Tibial nerve (tissue), 4 donors: Measurements from ENCODE around the gene MEAF6. TPM values are rescaled to one million over a fixed set of nuclear protein-coding genes. Genes with fewer than 3 reads are reported as not detected.

Experiments
- DNase-seq, 2 donors: peaks; one replicate each; pipeline ENCODE4 v3.0.0-alpha.2; 2019; ENCODE audit warnings: low spot score in 2 of 2
- H3K27ac ChIP-seq, 4 donors: fragments of 200-600 bp; sonication (generic) in 3 of 4; one replicate each; pipeline ENCODE4 v1.5.1; 2017 to 2019; ENCODE audit warnings: mild to moderate bottlenecking in 1 of 4
- H3K27me3 ChIP-seq, 2 donors: fragments of 200-600 bp; sonication (generic) in 1 of 2; one replicate each; pipeline versions ENCODE4 v1.5.1 to v1.6.0; 2017 to 2019
- H3K36me3 ChIP-seq, 3 donors: fragments of 200-600 bp; sonication (generic); one replicate each; pipeline ENCODE4 v1.5.1; 2018 to 2019
- H3K4me1 ChIP-seq, 4 donors: fragments of 200-600 bp; sonication (generic) in 3 of 4; one replicate each; pipeline ENCODE4 v1.5.1; 2017 to 2019
- H3K4me3 ChIP-seq, 4 donors: fragments of 200-600 bp; sonication (generic) in 3 of 4; one replicate each; pipeline ENCODE4 v1.5.1; 2017 to 2019; ENCODE audit warnings: mild to moderate bottlenecking in 1 of 4, moderate library complexity in 1 of 4
- H3K9me3 ChIP-seq, 4 donors: fragments of 200-600 bp; sonication (generic) in 3 of 4; one replicate each; pipeline ENCODE4 v1.5.1; 2017 to 2019
- EP300 ChIP-seq, 2 donors: sonication (generic); formaldehyde crosslinking; IDR thresholded peaks; one replicate each; pipeline ENCODE4 v1.6.1; 2017; ENCODE audit warnings: antibody characterized with exemption in 2 of 2, mild to moderate bottlenecking in 1 of 2
- POLR2A ChIP-seq, 2 donors: fragments of 450-650 bp; IDR thresholded peaks; one replicate each; pipeline ENCODE4 v1.6.1; 2017; ENCODE audit warnings: antibody characterized with exemption in 2 of 2, mild to moderate bottlenecking in 2 of 2, moderate library complexity in 2 of 2
- WGBS, 2 donors: methylation state at CpG; one replicate each; pipeline ENCODE4 v1.1.5; 2018; 5-methylcytosine and 5-hydroxymethylcytosine counted together
- total RNA-seq, 4 donors: library from RNA; depleted of rRNA; stranded (reverse); fragments of >200 nt; gene quantifications; one replicate each; pipeline ENCODE4 v1.1.0, GENCODE V29; 2016
- TF ChIP-seq, protein P1 (sequence below), 5 experiments: fragments of 200-600 bp in 3 of 5; fragments of 450-650 bp in 2 of 5; sonication (generic) in 3 of 5; IDR thresholded peaks; one replicate each; pipeline ENCODE4 v1.5.1; 2016 to 2019; ENCODE audit warnings: antibody characterized with exemption in 5 of 5, mild to moderate bottlenecking in 3 of 5, moderate library complexity in 2 of 5

MEAF6 gene
- total RNA-seq, 4 donors from 2014 or later, result 33.3 to 59.4 (median 40.3) TPM

DNA sequence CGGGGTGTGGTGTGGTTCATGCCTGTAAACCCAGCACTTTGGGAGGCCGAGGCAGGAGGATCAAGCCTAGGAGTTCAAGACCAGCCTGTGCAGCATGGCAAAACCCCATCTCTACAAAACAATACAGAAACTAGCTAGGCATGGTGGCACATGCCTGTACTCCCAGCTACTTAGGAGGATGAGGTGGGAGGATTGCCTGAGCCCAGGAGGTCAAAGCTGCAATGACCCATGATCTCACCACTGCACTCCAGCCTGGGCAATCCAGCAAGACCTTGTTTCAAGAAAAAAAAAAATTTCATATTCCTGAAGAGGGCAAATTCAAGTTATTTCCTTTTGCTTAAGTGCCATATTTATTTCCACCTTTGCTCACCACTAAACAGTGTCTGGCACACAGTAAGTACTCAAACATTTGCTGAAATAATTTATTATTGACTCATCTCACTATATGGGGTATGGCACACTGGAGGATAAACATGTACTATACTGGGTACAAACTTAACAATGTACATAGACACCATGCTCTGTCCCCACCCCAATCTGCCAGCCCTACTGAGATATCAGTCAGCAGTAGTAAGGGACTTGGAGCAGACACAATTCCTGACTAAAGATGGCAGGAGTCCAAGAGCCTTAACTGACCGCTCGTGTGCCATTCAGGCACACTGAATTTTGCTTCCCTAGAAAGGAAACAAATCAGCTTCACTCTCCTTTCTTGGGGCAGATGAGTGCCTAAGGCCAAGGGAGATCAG lies 15.5 kb downstream of the MEAF6 start:
- WGBS, 2 donors, result 54 to 59% methylated on average over 4 of the region's 4 CpGs
- TF ChIP-seq, protein P1, sequence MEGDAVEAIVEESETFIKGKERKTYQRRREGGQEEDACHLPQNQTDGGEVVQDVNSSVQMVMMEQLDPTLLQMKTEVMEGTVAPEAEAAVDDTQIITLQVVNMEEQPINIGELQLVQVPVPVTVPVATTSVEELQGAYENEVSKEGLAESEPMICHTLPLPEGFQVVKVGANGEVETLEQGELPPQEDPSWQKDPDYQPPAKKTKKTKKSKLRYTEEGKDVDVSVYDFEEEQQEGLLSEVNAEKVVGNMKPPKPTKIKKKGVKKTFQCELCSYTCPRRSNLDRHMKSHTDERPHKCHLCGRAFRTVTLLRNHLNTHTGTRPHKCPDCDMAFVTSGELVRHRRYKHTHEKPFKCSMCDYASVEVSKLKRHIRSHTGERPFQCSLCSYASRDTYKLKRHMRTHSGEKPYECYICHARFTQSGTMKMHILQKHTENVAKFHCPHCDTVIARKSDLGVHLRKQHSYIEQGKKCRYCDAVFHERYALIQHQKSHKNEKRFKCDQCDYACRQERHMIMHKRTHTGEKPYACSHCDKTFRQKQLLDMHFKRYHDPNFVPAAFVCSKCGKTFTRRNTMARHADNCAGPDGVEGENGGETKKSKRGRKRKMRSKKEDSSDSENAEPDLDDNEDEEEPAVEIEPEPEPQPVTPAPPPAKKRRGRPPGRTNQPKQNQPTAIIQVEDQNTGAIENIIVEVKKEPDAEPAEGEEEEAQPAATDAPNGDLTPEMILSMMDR (IDR thresholded peaks at IDR 0.05), result no peak
- TF ChIP-seq EP300 (IDR thresholded peaks at IDR 0.05) (no peak), POLR2A (IDR thresholded peaks at IDR 0.05) (no peak)
- no peaks in the 10 kb centered on the region for H3K9me3 ChIP-seq
- no peak for DNase-seq
- H3K4me1 ChIP-seq, result peaks cover 0 to 10% (median 5%) of the 10 kb centered on the region in 4 donors
- H3K27ac ChIP-seq, result no peak overlapping the region
- no peak overlapping the region for H3K4me3 ChIP-seq
- H3K36me3 ChIP-seq, result peaks cover 0 to 55% (median 21%) of the 10 kb centered on the region in 3 donors
- H3K27me3 ChIP-seq, result no peaks in the 10 kb centered on the region

- H3K9me3 ChIP-seq, result no peaks in the 10 kb centered on the region
- peaks cover 0 to 10% (median 5%) of the 10 kb centered on the region in 4 donors for H3K4me1 ChIP-seq
- H3K27me3 ChIP-seq, result no peaks in the 10 kb centered on the region
- no peak overlapping the region for H3K27ac ChIP-seq
- no peak for DNase-seq
- TF ChIP-seq POLR2A (IDR thresholded peaks at IDR 0.05) (no peak), EP300 (IDR thresholded peaks at IDR 0.05) (no peak)
- TF ChIP-seq, protein P1 (IDR thresholded peaks at IDR 0.05), result no peak
- H3K4me3 ChIP-seq, result no peak overlapping the region
- WGBS, 2 donors, result 88 to 92% methylated on average over 2 of the region's 2 CpGs
- peaks cover 0 to 58% (median 23%) of the 10 kb centered on the region in 3 donors for H3K36me3 ChIP-seq
These were observed 16.7 kb downstream of the MEAF6 start for GRCh38 chr1:37497832-37498231.

DNA sequence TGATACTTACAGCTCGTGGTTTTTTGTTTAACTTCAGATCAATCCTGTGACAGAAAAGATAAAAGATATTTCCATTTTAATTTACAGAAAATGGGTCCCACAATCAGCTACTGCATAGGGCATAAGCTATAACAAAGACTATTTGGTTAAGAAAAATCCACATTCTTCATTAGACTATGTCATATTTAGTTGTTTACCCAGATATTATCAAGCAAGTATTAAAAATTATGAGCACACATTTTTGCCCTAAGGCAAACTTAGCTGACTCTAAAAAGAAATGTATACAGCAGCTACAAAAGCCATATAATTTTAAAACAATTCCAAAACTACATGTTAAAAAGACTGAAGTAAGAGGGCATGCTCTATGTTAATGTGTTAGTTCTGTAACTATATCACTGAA lies 18.7 kb downstream of the MEAF6 start:
- H3K27me3 ChIP-seq, result no peaks in the 10 kb centered on the region
- no peak overlapping the region for H3K4me3 ChIP-seq
- DNase-seq, result no peak
- H3K9me3 ChIP-seq, result no peaks in the 10 kb centered on the region
- TF ChIP-seq POLR2A (IDR thresholded peaks at IDR 0.05), result no peak
- TF ChIP-seq, protein P1 (IDR thresholded peaks at IDR 0.05), result no peak
- TF ChIP-seq EP300 (IDR thresholded peaks at IDR 0.05), result no peak
- peaks cover 0 to 10% (median 5%) of the 10 kb centered on the region in 4 donors for H3K4me1 ChIP-seq
- WGBS, 2 donors, result 78% methylated on average over 1 of the region's 1 CpG
- H3K27ac ChIP-seq, result no peak overlapping the region
- peaks cover 0 to 65% (median 14%) of the 10 kb centered on the region in 3 donors for H3K36me3 ChIP-seq

- H3K4me1 ChIP-seq, result no peaks in the 10 kb centered on the region
- H3K36me3 ChIP-seq, result peaks cover 0 to 72% (median 4%) of the 10 kb centered on the region in 3 donors
- WGBS, 2 donors, result 82 to 86% methylated on average over 2 of the region's 2 CpGs
These were observed 21.0 kb downstream of the MEAF6 start for GRCh38 chr1:37493336-37494098.

More at GRCh38 chr1:37493336-37494098, 21.0 kb downstream of the MEAF6 start:
- H3K4me3 ChIP-seq, result no peak overlapping the region
- no peaks in the 10 kb centered on the region for H3K27me3 ChIP-seq
- H3K9me3 ChIP-seq, result no peaks in the 10 kb centered on the region
- H3K27ac ChIP-seq, result no peak overlapping the region
- TF ChIP-seq EP300 (IDR thresholded peaks at IDR 0.05), result no peak
- TF ChIP-seq, protein P1 (IDR thresholded peaks at IDR 0.05), result no peak
- TF ChIP-seq POLR2A (IDR thresholded peaks at IDR 0.05), result no peak
- no peak for DNase-seq
